Measurements from ENCODE around the gene NHSL1.

NHSL1 gene

DNA sequence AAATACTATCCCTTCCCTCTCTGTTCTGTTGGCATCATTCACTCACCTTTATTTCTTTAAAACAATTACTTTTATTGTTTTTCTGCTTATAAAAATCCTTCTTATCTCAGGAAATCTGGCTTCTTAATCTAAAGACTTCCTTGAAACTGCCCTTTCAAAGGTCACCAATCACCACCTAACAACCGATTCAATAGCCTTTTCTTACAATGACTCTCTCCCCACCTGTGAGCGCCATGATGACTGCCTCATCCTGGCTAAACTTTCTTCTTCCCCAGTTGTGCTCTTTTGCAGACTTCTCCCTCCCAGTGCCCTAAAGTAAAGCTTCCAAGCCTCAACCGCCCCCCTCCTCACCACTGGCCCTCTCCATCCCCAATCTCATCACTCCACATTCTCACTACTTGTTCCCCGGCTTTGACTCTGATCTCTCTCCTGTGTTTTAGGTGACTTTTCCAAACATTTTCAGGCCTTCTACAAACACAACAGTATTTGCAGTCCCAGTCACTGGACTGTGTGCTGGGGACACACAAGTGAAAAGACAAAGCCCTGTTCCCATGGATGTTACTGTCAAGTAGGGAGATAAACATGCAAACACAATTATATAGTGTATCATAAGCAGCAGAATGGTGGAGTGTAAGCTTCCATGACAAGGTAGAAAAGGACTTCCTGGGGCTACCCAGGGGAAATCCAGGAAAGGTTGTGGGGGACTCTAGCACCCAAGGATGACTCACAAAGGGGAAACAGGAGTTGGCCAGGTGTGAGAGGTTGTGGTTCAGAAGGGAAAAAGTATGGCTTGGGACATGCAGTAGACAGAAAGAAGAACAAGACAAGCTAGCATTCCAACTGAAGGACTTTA is 12.8 kb downstream of the NHSL1 start:
- TF ChIP-seq, protein P1, sequence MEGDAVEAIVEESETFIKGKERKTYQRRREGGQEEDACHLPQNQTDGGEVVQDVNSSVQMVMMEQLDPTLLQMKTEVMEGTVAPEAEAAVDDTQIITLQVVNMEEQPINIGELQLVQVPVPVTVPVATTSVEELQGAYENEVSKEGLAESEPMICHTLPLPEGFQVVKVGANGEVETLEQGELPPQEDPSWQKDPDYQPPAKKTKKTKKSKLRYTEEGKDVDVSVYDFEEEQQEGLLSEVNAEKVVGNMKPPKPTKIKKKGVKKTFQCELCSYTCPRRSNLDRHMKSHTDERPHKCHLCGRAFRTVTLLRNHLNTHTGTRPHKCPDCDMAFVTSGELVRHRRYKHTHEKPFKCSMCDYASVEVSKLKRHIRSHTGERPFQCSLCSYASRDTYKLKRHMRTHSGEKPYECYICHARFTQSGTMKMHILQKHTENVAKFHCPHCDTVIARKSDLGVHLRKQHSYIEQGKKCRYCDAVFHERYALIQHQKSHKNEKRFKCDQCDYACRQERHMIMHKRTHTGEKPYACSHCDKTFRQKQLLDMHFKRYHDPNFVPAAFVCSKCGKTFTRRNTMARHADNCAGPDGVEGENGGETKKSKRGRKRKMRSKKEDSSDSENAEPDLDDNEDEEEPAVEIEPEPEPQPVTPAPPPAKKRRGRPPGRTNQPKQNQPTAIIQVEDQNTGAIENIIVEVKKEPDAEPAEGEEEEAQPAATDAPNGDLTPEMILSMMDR (IDR thresholded peaks at IDR 0.05; ENCODE audit: extremely low read depth, insufficient read depth, missing control alignments): no peak
- no peak for DNase-seq (ENCODE audit: low spot score)
- in situ Hi-C loops (cut with MboI; ENCODE audit: low pct_unique_long_range_greater_than_20kb, low sequenced_read_pairs, unreplicated experiment): no loop called here

DNA sequence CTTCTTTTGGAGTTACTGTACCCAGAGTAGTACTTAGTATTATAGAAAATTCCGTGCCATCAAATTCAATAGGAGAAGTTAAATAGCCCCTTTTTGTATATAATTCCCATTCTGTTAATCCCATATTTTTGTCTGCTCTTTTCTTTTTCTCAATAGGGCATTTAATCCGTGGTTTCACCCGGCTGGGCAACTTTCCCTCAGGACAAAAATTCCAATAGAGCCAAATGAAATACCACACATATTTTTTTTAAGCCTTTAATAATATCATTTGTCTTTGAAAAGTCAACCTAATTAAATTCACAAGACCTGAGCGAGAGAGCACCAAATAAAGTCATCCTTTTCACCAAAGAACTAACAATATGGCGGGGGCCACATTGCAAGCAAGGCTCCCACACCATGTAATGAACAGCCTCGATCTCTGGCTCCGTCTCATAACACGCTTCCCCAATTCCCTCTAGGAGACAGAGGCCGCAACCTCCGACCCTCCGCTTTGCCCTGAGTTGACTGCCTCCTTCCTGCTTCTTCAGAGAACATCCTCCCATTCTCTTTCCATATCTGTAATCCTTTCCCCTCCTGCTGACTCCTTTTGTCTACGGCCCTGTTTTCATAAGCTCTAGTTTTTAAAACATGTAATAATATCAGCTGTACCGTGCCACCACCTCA is 13.6 kb downstream of the NHSL1 start:
- TF ChIP-seq, protein P1 (IDR thresholded peaks at IDR 0.05; ENCODE audit: extremely low read depth, insufficient read depth, missing control alignments): no peak
- in situ Hi-C loops (cut with MboI; ENCODE audit: low pct_unique_long_range_greater_than_20kb, low sequenced_read_pairs, unreplicated experiment): no loop called here
- DNase-seq (ENCODE audit: low spot score): no peak

DNA sequence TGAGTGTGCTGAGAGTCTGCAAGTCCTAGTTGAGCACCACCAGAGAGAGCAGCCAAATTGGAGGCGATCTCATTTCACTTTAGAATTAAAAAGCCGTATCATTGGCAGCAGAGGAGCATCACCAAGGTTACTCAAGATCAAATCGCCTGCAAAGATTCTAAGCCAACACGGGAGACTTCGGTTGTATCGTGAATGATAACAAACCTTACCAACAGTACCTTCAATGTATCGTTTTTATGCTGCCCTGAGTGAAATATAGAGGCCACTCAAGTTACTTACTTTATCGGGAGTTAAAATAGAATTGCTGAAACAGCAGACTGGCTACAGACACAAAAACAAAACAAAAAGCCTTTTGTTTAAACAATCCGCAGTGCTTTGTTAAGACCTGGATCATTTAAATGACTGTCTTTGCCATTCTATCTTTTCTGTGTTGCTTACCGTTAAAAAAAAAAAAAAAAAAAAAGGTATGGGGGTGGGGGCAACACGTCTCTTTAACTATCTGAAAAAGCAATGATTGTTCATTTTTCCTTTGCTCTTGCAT is 14.2 kb downstream of the NHSL1 start:
- in situ Hi-C loops (cut with MboI; ENCODE audit: low pct_unique_long_range_greater_than_20kb, low sequenced_read_pairs, unreplicated experiment): no loop called here
- TF ChIP-seq, protein P1 (IDR thresholded peaks at IDR 0.05; ENCODE audit: extremely low read depth, insufficient read depth, missing control alignments): no peak

DNA sequence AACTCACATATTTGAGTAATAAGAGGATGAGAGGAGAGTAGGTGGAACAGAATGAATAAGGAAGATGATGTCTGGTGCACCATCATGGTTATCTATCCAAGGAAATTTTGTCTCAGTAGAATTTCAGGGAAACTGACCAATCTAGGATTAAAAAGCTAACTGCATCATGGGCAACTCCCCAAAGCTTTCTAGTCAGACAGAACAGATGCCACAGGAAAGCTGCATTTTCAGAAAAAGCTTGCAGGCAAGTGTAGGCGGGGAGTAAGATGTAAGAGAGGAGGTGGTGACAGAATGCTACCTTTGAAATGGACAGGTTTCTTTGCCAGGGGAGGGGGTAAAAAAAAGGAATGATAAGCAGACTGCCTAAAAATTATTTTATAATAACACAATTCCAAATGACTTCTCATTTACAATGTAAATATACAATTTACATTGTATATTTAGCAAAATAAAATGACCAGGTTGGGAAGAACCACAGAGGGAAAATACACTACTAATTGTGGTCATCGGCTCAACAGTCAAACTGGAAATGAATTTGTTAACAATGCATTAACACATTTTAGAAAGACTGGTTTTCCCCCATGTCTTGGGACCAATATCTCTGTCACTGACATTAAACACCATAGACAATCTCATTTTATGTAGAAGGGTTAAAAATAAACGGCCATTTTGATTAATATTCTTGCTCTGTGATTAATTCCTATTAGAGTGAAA is 15.1 kb downstream of the NHSL1 start:
- peak; percentile 39 for DNase-seq (ENCODE audit: low spot score)
- TF ChIP-seq, protein P1 (IDR thresholded peaks at IDR 0.05; ENCODE audit: extremely low read depth, insufficient read depth, missing control alignments): no peak
- in situ Hi-C loops (cut with MboI; ENCODE audit: low pct_unique_long_range_greater_than_20kb, low sequenced_read_pairs, unreplicated experiment): no loop called here

More for the DNA sequence above, 14.2 kb downstream of the NHSL1 start:
- no peak for DNase-seq (ENCODE audit: low spot score)

DNA sequence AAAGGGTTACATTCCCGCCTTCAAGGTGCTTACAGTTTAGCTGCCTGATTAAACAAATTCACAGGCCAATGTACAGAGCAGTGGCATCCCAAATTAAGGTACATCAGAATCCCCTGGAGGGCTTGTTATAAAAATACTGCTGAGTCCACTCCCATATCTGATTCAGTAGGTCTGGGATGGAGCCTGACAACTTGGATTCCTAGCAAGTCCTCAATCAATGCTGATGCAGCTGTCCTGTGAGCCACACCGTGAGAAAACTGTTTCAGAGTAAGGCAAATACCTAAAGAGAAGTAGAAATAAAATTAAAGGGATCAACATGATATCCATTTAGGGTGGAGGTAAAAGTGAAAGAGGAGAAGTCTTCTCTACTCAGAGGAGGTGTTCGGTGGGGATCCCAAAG is 16.5 kb downstream of the NHSL1 start:
- TF ChIP-seq, protein P1 (IDR thresholded peaks at IDR 0.05; ENCODE audit: extremely low read depth, insufficient read depth, missing control alignments): no peak
- in situ Hi-C loops (cut with MboI; ENCODE audit: low pct_unique_long_range_greater_than_20kb, low sequenced_read_pairs, unreplicated experiment): no loop called here

DNA sequence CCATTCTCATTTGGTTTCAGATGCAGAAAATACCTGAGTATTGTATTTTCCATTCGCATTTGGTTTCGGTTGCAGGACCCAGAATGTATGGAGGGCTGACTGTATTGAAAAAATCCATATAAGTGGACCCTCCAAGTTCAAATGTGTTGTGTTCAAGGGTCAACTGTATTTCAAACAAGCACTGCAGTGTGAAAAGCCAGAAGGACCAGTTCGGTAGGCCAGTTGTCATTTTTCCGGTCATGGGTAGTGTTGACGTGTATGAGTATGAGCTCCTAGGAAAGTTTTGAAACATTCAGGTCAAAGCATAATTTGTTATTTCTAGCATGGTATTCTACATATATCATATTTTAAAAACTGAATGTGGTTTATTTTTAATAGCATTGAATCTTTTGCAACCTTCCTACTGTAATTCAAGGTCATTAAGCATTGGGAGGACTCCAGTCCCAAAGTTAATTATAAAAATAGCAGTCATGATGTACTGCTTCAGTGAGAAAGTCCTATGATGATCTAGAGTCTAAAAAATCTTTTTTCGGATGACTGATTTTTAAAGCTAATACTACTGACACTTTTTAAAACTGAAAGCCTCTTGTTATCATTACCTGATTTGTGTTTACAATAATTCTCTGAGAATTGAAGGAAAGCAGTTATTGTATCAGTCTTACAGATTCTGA is 18.9 kb downstream of the NHSL1 start:
- DNase-seq (ENCODE audit: low spot score): no peak
- TF ChIP-seq, protein P1 (IDR thresholded peaks at IDR 0.05; ENCODE audit: extremely low read depth, insufficient read depth, missing control alignments): no peak
- in situ Hi-C loops (cut with MboI; ENCODE audit: low pct_unique_long_range_greater_than_20kb, low sequenced_read_pairs, unreplicated experiment): no loop called here

More for the DNA sequence above, 16.5 kb downstream of the NHSL1 start:
- no peak for DNase-seq (ENCODE audit: low spot score)

All from GM13977 (cell line).